ENCODE measurements around the gene SZT2.
A peak's percentile ranks its signal among the peaks of the same experiment; 100 is the strongest.
"Not testable (repeated sequence)": the region's sequence is repeated elsewhere in the genome, so short reads cannot be mapped to it uniquely, and the experiment has no call there.

The SZT2 gene

GRCh38 chr1:43388613-43389012 is 1.1 kb upstream of the SZT2 start:
- no peak for DNase-seq (ENCODE audit: low read depth, low spot score)

GRCh38 chr1:43392702-43393101 is 3.0 kb downstream of the SZT2 start:
- DNase-seq (ENCODE audit: low read depth, low spot score), result no peak

GRCh38 chr1:43395523-43395922 is 5.8 kb downstream of the SZT2 start:
- no peak for DNase-seq (ENCODE audit: low read depth, low spot score)

GRCh38 chr1:43396059-43396458 is 6.4 kb downstream of the SZT2 start:
- no peak for DNase-seq (ENCODE audit: low read depth, low spot score)

GRCh38 chr1:43398227-43398626 is 8.5 kb downstream of the SZT2 start:
- DNase-seq (ENCODE audit: low read depth, low spot score), result no peak

- DNase-seq (ENCODE audit: low read depth, low spot score), result not testable (repeated sequence)
Observed at GRCh38 chr1:43400441-43400840, 10.7 kb downstream of the SZT2 start.

GRCh38 chr1:43402089-43402865 is 12.6 kb downstream of the SZT2 start:
- DNase-seq (ENCODE audit: low read depth, low spot score), result no peak

- DNase-seq (ENCODE audit: low read depth, low spot score), result no peak
Observed at GRCh38 chr1:43404353-43404752, 14.7 kb downstream of the SZT2 start.

GRCh38 chr1:43405219-43405875 is 15.6 kb downstream of the SZT2 start:
- no peak for DNase-seq (ENCODE audit: low read depth, low spot score)

- DNase-seq (ENCODE audit: low read depth, low spot score), result no peak
Observed at GRCh38 chr1:43405876-43406234, 16.2 kb downstream of the SZT2 start.

- DNase-seq (ENCODE audit: low read depth, low spot score), result no peak
Observed at GRCh38 chr1:43410571-43410970, 20.9 kb downstream of the SZT2 start.

- DNase-seq (ENCODE audit: low read depth, low spot score), result not testable (repeated sequence)
Observed at GRCh38 chr1:43413426-43413825, 23.7 kb downstream of the SZT2 start.

- DNase-seq (ENCODE audit: low read depth, low spot score), result peak; percentile 65
Observed at GRCh38 chr1:43414634-43415223, 25.0 kb downstream of the SZT2 start.

GRCh38 chr1:43415901-43416300 is 26.2 kb downstream of the SZT2 start:
- no peak for DNase-seq (ENCODE audit: low read depth, low spot score)

- no peak for DNase-seq (ENCODE audit: low read depth, low spot score)
Observed at GRCh38 chr1:43418858-43419257, 29.2 kb downstream of the SZT2 start.

- no peak for DNase-seq (ENCODE audit: low read depth, low spot score)
Observed at GRCh38 chr1:43419627-43420425, 30.1 kb downstream of the SZT2 start.

- DNase-seq (ENCODE audit: low read depth, low spot score), result no peak
Observed at GRCh38 chr1:43420874-43421273, 31.2 kb downstream of the SZT2 start.

- DNase-seq (ENCODE audit: low read depth, low spot score), result no peak
Observed at GRCh38 chr1:43421396-43421795, 31.7 kb downstream of the SZT2 start.

- no peak for DNase-seq (ENCODE audit: low read depth, low spot score)
Observed at GRCh38 chr1:43421976-43422750, 32.5 kb downstream of the SZT2 start.

GRCh38 chr1:43422995-43423671 is 33.4 kb downstream of the SZT2 start:
- DNase-seq (ENCODE audit: low read depth, low spot score), result no peak

Data from astrocyte of the hippocampus (primary cell).